Mesenchymal stem cell (in vitro differentiated cells and primary cell): ENCODE measurements around the gene DICER1.

Experiments
- DNase-seq: peaks from one replicate; pipeline ENCODE4 v3.0.0-alpha.2; 2013
- H2AFZ ChIP-seq: one replicate; pipeline ENCODE4 v1.6.1; 2013; ENCODE audit warnings: low read depth, mild to moderate bottlenecking, control low read depth, inconsistent platforms, low read length, moderate library complexity
- H2AK5ac ChIP-seq: 2 replicates; pipeline ENCODE4 v1.6.1; 2013; ENCODE audit warnings: low read length, moderate library complexity, mild to moderate bottlenecking, inconsistent platforms; ENCODE audit not compliant: severe bottlenecking
- H2BK120ac ChIP-seq: one replicate; pipeline ENCODE4 v1.6.1; 2013; ENCODE audit warnings: low read depth, mild to moderate bottlenecking, inconsistent platforms, low read length, moderate library complexity
- H2BK12ac ChIP-seq, 2 experiments: one replicate each; pipeline ENCODE4 v1.6.1; 2013; ENCODE audit warnings: inconsistent platforms in 2 of 2, low read length in 2 of 2, mild to moderate bottlenecking in 2 of 2, moderate library complexity in 2 of 2, control low read depth in 1 of 2
- H2BK15ac ChIP-seq: one replicate; pipeline ENCODE4 v1.6.1; 2013; ENCODE audit warnings: mild to moderate bottlenecking, low read depth, inconsistent platforms; ENCODE audit not compliant: poor library complexity, severe bottlenecking
- H2BK5ac ChIP-seq: 2 replicates; pipeline ENCODE4 v1.6.1; 2013; ENCODE audit warnings: low read depth, mild to moderate bottlenecking, low read length, control low read depth, inconsistent platforms; ENCODE audit not compliant: poor library complexity, severe bottlenecking
- H3K14ac ChIP-seq, 2 experiments: one replicate each; pipeline ENCODE4 v1.6.1; 2013; ENCODE audit warnings: inconsistent platforms in 2 of 2, low read length in 2 of 2, control low read depth in 1 of 2, mild to moderate bottlenecking in 1 of 2, moderate library complexity in 1 of 2
- H3K18ac ChIP-seq, 2 experiments: one replicate each; pipeline ENCODE4 v1.6.1; 2013; ENCODE audit warnings: inconsistent platforms in 2 of 2, low read length in 2 of 2, control low read depth in 1 of 2, low read depth in 1 of 2, mild to moderate bottlenecking in 1 of 2
- H3K23ac ChIP-seq, 2 experiments: one replicate each; pipeline ENCODE4 v1.6.1; 2013; ENCODE audit warnings: inconsistent platforms in 2 of 2, low read length in 2 of 2, mild to moderate bottlenecking in 2 of 2, moderate library complexity in 2 of 2, control low read depth in 1 of 2
- H3K27ac ChIP-seq: 2 replicates; pipeline ENCODE4 v1.5.1; 2013; ENCODE audit warnings: mild to moderate bottlenecking, moderate library complexity, low read length, control low read depth, inconsistent platforms; ENCODE audit not compliant: poor library complexity, severe bottlenecking
- H3K27me3 ChIP-seq, 2 experiments: 2 replicates each; pipeline versions ENCODE4 v1.6.1 to v1.7.0; 2013; ENCODE audit warnings: low read length in 2 of 2, mild to moderate bottlenecking in 2 of 2, moderate library complexity in 2 of 2, control low read depth in 1 of 2, inconsistent platforms in 1 of 2; ENCODE audit not compliant: control insufficient read depth in 1 of 2, insufficient read depth in 1 of 2
- H3K36me3 ChIP-seq, 2 experiments: 2 replicates each; pipeline versions ENCODE4 v1.6.1 to v1.7.0; 2013; ENCODE audit warnings: low read length in 2 of 2, control low read depth in 1 of 2, inconsistent platforms in 1 of 2, low read depth in 1 of 2, mild to moderate bottlenecking in 1 of 2; ENCODE audit not compliant: insufficient read depth in 2 of 2, control insufficient read depth in 1 of 2
- H3K4ac ChIP-seq, 2 experiments: one replicate each; pipeline ENCODE4 v1.6.1; 2013; ENCODE audit warnings: inconsistent platforms in 2 of 2, low read length in 2 of 2, mild to moderate bottlenecking in 2 of 2, moderate library complexity in 2 of 2, control low read depth in 1 of 2, low read depth in 1 of 2
- H3K4me1 ChIP-seq: 2 replicates; pipeline ENCODE4 v1.6.1; 2013; ENCODE audit warnings: low read depth, low read length, control low read depth; ENCODE audit not compliant: control insufficient read depth, insufficient read depth
- H3K4me2 ChIP-seq: 2 replicates; pipeline ENCODE4 v1.6.1; 2013; ENCODE audit warnings: low read length, mild to moderate bottlenecking, inconsistent platforms; ENCODE audit not compliant: poor library complexity, severe bottlenecking
- H3K4me3 ChIP-seq, 2 experiments: 2 replicates each; pipeline versions ENCODE4 v1.5.1 to v1.7.0; 2013; ENCODE audit warnings: low read length in 2 of 2, mild to moderate bottlenecking in 2 of 2, control low read depth in 1 of 2, low read depth in 1 of 2; ENCODE audit not compliant: insufficient read depth in 1 of 2
- H3K79me1 ChIP-seq: replicated peaks from 2 replicates; pipeline ENCODE4 v1.6.1; 2013; ENCODE audit warnings: mild to moderate bottlenecking, control low read depth, low read length, inconsistent platforms; ENCODE audit not compliant: poor library complexity, severe bottlenecking
- H3K9ac ChIP-seq: 2 replicates; pipeline ENCODE4 v1.7.0; 2013; ENCODE audit warnings: mild to moderate bottlenecking, low read length, moderate library complexity
- H3K9me3 ChIP-seq: 2 replicates; pipeline ENCODE4 v1.7.0; 2013; ENCODE audit warnings: mild to moderate bottlenecking, low read length; ENCODE audit not compliant: control insufficient read depth
- H4K8ac ChIP-seq: one replicate; pipeline ENCODE4 v1.6.1; 2013; ENCODE audit warnings: inconsistent platforms, mild to moderate bottlenecking, low read length, moderate library complexity
- H4K91ac ChIP-seq: one replicate; pipeline ENCODE4 v1.6.1; 2013; ENCODE audit warnings: mild to moderate bottlenecking, low read length, inconsistent platforms
- WGBS: methylation state at CpG from one replicate; pipeline ENCODE4 v1.1.7; 2013; ENCODE audit warnings: mixed read lengths; 5-methylcytosine and 5-hydroxymethylcytosine counted together

The DICER1 gene

GRCh38 chr14:95067526-95067925 lies 89.8 kb downstream of the DICER1 start:
- DNase-seq: no peak
- Histone ChIP-seq H3K4ac (no peak overlapping the region), H3K14ac (no peak overlapping the region), H3K27ac (no peak overlapping the region), H3K9ac (no peak overlapping the region), H2AK5ac (no peak overlapping the region), H3K4me2 (no peak overlapping the region), H3K23ac (no peak overlapping the region), H2BK15ac (no peak overlapping the region), H3K36me3 (no peaks in the 10 kb centered on the region), H3K27me3 (peaks cover 40 to 60% of the 10 kb centered on the region in 2 experiments), H3K18ac (no peak overlapping the region), H2AFZ (no peak overlapping the region), H3K9me3 (peaks cover 3% of the 10 kb centered on the region), H4K8ac (no peak overlapping the region), H4K91ac (no peak overlapping the region), H2BK5ac (no peak overlapping the region), H2BK120ac (no peak overlapping the region), H2BK12ac (no peak overlapping the region), H3K4me3 (no peak overlapping the region), H3K79me1 (no peaks in the 10 kb centered on the region), H3K4me1 (no peaks in the 10 kb centered on the region)
- 90% methylated on average over 4 of the region's 4 CpGs for whole genome bisulfite sequencing

- no peak overlapping the region for H4K8ac ChIP-seq
- H3K4me2 ChIP-seq: no peak overlapping the region
- H3K9me3 ChIP-seq: peaks cover 3% of the 10 kb centered on the region
- no peak overlapping the region for H3K4ac ChIP-seq
- no peak overlapping the region for H2BK12ac ChIP-seq
- no peak overlapping the region for H4K91ac ChIP-seq
- no peak for DNase-seq
- H3K14ac ChIP-seq: no peak overlapping the region
- no peak overlapping the region for H2AFZ ChIP-seq
- no peak overlapping the region for H2BK5ac ChIP-seq
- no peak overlapping the region for H2BK120ac ChIP-seq
- H3K36me3 ChIP-seq: no peaks in the 10 kb centered on the region
- H3K27me3 ChIP-seq: peaks cover 36 to 65% of the 10 kb centered on the region in 2 experiments
- H3K9ac ChIP-seq: no peak overlapping the region
- H3K4me3 ChIP-seq: no peak overlapping the region
- no peak overlapping the region for H2BK15ac ChIP-seq
- no peak overlapping the region for H3K18ac ChIP-seq
- H3K23ac ChIP-seq: no peak overlapping the region
- no peaks in the 10 kb centered on the region for H3K79me1 ChIP-seq
- no peak overlapping the region for H3K27ac ChIP-seq
- H2AK5ac ChIP-seq: no peak overlapping the region
- 82% methylated on average over 4 of the region's 4 CpGs for WGBS
- no peaks in the 10 kb centered on the region for H3K4me1 ChIP-seq
Observed at GRCh38 chr14:95066427-95066986, 90.8 kb downstream of the DICER1 start.

- no peak overlapping the region for H3K4ac ChIP-seq
- H4K8ac ChIP-seq: no peak overlapping the region
Observed at GRCh38 chr14:95065411-95065810, 91.9 kb downstream of the DICER1 start.

GRCh38 chr14:95064734-95065133 lies 92.6 kb downstream of the DICER1 start:
- H2AFZ ChIP-seq: no peak overlapping the region
- no peak overlapping the region for H2BK120ac ChIP-seq
- H3K18ac ChIP-seq: no peak overlapping the region
- no peak overlapping the region for H3K9ac ChIP-seq
- peaks cover 44 to 55% of the 10 kb centered on the region in 2 experiments for H3K27me3 ChIP-seq
- no peak for DNase-seq
- no peak overlapping the region for H2BK5ac ChIP-seq
- no peak overlapping the region for H2BK15ac ChIP-seq
- no peak overlapping the region for H3K4ac ChIP-seq
- H3K14ac ChIP-seq: no peak overlapping the region
- 87% methylated on average over 1 of the region's 2 CpGs for WGBS
- no peak overlapping the region for H3K23ac ChIP-seq
- H2AK5ac ChIP-seq: no peak overlapping the region
- no peaks in the 10 kb centered on the region for H3K36me3 ChIP-seq
- H4K91ac ChIP-seq: no peak overlapping the region
- no peaks in the 10 kb centered on the region for H3K79me1 ChIP-seq
- no peak overlapping the region for H3K4me2 ChIP-seq
- no peak overlapping the region for H4K8ac ChIP-seq
- H3K9me3 ChIP-seq: peaks cover 3% of the 10 kb centered on the region
- H3K27ac ChIP-seq: no peak overlapping the region
- H3K4me3 ChIP-seq: no peak overlapping the region
- no peak overlapping the region for H2BK12ac ChIP-seq
- H3K4me1 ChIP-seq: no peaks in the 10 kb centered on the region

More at GRCh38 chr14:95065411-95065810, 91.9 kb downstream of the DICER1 start:
- H2AFZ ChIP-seq: no peak overlapping the region
- H3K9ac ChIP-seq: no peak overlapping the region
- peaks cover 40 to 56% of the 10 kb centered on the region in 2 experiments for H3K27me3 ChIP-seq
- H3K4me1 ChIP-seq: no peaks in the 10 kb centered on the region
- no peaks in the 10 kb centered on the region for H3K36me3 ChIP-seq
- H3K18ac ChIP-seq: no peak overlapping the region
- H2AK5ac ChIP-seq: no peak overlapping the region
- no peak overlapping the region for H2BK120ac ChIP-seq
- H3K4me3 ChIP-seq: no peak overlapping the region
- DNase-seq: no peak
- H3K79me1 ChIP-seq: no peaks in the 10 kb centered on the region
- H3K4me2 ChIP-seq: no peak overlapping the region
- H2BK12ac ChIP-seq: no peak overlapping the region
- no peak overlapping the region for H3K14ac ChIP-seq
- no peak overlapping the region for H2BK5ac ChIP-seq
- no peak overlapping the region for H3K27ac ChIP-seq
- no peak overlapping the region for H2BK15ac ChIP-seq
- no peak overlapping the region for H3K23ac ChIP-seq
- peaks cover 3% of the 10 kb centered on the region for H3K9me3 ChIP-seq
- 30% methylated on average over 1 of the region's 2 CpGs for WGBS
- no peak overlapping the region for H4K91ac ChIP-seq
